ENCODE measurements around the gene ZNG1F.
"Not testable (repeated sequence)": the region's sequence is repeated elsewhere in the genome, so short reads cannot be mapped to it uniquely, and the experiment has no call there.

DNA sequence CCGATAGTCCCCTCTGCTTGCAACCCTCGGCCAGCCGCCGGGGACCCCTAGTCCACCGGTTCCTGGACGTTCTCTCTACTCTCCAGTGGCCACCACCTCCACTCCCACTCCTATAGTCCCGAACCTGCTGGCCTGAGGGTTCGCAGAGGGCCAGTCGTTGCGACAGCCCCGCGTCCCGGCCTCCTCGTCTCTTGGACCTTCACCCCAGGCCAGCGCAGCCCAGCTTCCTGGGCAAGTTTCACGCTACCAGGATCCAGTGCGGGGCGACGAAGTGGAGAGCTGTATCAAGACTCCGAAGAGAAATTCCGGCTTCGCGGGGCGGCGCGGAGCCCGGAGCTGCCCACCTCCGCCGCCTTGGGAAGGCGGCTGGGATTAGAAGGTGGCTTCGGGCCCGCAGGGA is 65.7 kb downstream of the ZNG1F start:
- TF ChIP-seq, protein P1, sequence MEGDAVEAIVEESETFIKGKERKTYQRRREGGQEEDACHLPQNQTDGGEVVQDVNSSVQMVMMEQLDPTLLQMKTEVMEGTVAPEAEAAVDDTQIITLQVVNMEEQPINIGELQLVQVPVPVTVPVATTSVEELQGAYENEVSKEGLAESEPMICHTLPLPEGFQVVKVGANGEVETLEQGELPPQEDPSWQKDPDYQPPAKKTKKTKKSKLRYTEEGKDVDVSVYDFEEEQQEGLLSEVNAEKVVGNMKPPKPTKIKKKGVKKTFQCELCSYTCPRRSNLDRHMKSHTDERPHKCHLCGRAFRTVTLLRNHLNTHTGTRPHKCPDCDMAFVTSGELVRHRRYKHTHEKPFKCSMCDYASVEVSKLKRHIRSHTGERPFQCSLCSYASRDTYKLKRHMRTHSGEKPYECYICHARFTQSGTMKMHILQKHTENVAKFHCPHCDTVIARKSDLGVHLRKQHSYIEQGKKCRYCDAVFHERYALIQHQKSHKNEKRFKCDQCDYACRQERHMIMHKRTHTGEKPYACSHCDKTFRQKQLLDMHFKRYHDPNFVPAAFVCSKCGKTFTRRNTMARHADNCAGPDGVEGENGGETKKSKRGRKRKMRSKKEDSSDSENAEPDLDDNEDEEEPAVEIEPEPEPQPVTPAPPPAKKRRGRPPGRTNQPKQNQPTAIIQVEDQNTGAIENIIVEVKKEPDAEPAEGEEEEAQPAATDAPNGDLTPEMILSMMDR (IDR thresholded peaks at IDR 0.05): not testable (repeated sequence)
- TF ChIP-seq PHF8 (IDR thresholded peaks at IDR 0.05; ENCODE audit: borderline replicate concordance, low read depth); SREBF2 (IDR thresholded peaks at IDR 0.05); JUNB (IDR thresholded peaks at IDR 0.05); MYC (IDR thresholded peaks at IDR 0.05; ENCODE audit: borderline replicate concordance, low read length); KDM1A (IDR thresholded peaks at IDR 0.05; ENCODE audit: low read depth); POLR2A (IDR thresholded peaks at IDR 0.05; ENCODE audit: low read length): not testable (repeated sequence)
- TF ChIP-seq, protein P2, sequence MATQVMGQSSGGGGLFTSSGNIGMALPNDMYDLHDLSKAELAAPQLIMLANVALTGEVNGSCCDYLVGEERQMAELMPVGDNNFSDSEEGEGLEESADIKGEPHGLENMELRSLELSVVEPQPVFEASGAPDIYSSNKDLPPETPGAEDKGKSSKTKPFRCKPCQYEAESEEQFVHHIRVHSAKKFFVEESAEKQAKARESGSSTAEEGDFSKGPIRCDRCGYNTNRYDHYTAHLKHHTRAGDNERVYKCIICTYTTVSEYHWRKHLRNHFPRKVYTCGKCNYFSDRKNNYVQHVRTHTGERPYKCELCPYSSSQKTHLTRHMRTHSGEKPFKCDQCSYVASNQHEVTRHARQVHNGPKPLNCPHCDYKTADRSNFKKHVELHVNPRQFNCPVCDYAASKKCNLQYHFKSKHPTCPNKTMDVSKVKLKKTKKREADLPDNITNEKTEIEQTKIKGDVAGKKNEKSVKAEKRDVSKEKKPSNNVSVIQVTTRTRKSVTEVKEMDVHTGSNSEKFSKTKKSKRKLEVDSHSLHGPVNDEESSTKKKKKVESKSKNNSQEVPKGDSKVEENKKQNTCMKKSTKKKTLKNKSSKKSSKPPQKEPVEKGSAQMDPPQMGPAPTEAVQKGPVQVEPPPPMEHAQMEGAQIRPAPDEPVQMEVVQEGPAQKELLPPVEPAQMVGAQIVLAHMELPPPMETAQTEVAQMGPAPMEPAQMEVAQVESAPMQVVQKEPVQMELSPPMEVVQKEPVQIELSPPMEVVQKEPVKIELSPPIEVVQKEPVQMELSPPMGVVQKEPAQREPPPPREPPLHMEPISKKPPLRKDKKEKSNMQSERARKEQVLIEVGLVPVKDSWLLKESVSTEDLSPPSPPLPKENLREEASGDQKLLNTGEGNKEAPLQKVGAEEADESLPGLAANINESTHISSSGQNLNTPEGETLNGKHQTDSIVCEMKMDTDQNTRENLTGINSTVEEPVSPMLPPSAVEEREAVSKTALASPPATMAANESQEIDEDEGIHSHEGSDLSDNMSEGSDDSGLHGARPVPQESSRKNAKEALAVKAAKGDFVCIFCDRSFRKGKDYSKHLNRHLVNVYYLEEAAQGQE (IDR thresholded peaks at IDR 0.05): not testable (repeated sequence)
